ENCODE results near the gene SLC30A3. TPM values are rescaled to one million over a fixed set of nuclear protein-coding genes. Genes with fewer than 3 reads are reported as not detected.
"Not testable (repeated sequence)": the region's sequence is repeated elsewhere in the genome, so short reads cannot be mapped to it uniquely, and the experiment has no call there.

SLC30A3 gene
- not detected in 2 replicates for total RNA-seq (2014; rRNA removed; shearing (Covaris generic))

GRCh38 chr2:27262379-27263286 is at the start of gene SLC30A3:
Gene SLC30A3 (minus strand): TSS chr2:27263047. CDS start chr2:27262906, 141 bp downstream.
- DNase-seq (ENCODE audit: low read depth), result peak; percentile 45

GRCh38 chr2:27312152-27312551 is 49.3 kb upstream of the SLC30A3 start:
- no peak for DNase-seq (ENCODE audit: low read depth)

- no peak for DNase-seq (ENCODE audit: low read depth)
Observed at GRCh38 chr2:27309651-27310050, 46.8 kb upstream of the SLC30A3 start.

DNA sequence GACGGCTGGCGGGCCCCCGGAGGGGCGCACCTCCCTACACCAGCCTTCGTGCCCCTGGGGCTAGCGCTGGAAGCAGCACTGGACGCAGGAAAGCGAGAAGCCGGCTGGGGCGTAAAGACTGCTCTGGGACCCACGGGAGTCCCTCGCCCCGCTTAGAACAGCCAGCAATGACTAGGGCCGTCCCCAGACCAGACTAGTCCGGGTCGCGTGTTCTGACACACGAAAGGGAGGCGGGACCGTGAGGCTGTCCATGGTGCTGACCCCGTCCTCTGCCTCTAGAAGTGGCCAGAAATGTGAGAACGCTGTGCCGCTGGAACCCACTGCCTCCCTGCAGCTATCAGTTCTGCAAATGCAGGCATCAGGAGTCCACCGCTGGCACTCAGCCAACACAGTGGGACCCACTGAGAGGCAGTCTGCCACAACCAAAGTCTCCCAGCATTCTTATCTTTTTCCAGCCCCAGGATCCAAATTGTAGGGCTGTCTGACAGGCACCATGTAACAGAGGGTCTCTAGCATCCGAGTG is 45.6 kb upstream of the SLC30A3 start, which contains the start of gene UCN:
TSS of gene UCN (minus strand) at position 87 of the 523 bp plus-strand sequence. CDS start 550 bp downstream, outside the sequence.
- DNase-seq (ENCODE audit: low read depth), result no peak

DNA sequence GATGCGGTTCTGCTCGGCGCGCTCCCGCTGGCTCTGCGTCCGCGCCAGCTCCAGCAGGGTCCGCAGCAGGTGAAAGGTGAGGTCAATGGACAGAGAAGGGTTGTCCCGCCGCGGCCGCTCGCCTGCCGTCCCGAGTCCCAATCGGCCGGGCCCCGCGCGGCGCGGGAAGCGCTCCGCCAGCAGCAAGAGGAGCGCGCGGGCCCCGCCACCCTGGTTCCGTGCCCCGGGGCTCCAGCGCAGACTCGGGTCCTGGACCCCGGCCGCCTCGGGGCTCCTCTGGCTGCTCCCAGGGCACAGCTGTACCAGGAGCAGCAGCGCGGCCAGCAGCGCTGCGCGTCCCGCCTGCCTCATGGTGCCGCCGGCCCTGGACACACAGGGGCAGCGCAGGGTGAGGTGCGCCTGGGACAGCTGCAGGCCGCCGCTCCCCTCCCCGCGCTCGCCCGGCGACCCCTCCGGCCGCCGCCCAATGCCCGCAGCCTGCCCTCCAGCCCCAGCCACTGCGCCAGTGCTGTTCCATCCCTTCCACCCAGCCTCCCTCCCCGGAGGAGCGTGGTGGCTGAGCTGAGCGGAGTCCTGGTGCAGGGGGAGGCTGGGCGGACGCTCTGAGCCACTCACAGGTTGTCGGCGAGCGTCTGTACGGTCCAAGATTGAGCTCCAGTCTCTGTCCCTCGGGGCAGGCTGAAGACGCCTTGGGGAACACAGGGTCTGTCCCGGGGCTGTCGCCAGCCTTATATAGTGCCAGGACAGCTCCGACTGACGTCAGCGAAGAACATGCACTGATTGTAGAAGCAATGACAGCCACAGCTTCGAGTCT is 44.9 kb upstream of the SLC30A3 start:
- no peak for DNase-seq (ENCODE audit: low read depth)

- DNase-seq (ENCODE audit: low read depth), result no peak
Observed at GRCh38 chr2:27307287-27307544, 44.4 kb upstream of the SLC30A3 start.

DNA sequence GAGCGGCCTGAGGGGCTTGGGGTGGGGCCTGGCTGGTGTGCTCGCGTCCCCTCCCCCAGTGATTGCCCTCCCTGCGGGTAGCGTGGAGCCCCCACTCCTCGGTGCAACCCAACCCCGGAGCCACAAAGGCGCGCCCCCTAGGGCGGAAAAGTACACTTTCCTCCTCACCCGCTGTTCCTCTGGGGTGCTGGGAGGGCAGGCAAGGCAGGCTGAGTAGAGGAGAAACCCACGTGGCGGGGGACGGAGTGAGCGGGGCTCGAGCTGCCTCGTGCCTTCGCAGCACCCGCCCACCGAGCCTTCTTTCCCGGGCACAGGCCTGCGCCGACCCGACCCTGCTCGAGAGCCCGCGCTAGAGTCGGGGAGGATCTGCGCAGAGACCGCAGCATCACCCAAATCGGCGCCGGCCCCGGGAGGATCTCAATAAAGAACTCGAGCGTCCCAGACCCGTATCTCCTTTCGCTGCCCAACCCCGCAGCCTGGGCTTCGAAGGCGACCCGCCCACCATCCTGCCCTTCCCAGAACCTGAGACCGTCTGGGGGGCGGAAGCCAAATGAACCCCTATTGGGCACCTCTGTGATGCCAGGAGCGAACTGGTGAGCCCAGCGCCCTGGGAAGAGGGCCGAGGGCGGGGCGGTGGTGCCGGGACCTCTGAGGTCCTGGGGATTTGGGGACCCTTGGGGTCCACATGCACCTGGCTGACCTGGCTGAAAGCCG is 43.9 kb upstream of the SLC30A3 start:
- DNase-seq (ENCODE audit: low read depth), result no peak

DNA sequence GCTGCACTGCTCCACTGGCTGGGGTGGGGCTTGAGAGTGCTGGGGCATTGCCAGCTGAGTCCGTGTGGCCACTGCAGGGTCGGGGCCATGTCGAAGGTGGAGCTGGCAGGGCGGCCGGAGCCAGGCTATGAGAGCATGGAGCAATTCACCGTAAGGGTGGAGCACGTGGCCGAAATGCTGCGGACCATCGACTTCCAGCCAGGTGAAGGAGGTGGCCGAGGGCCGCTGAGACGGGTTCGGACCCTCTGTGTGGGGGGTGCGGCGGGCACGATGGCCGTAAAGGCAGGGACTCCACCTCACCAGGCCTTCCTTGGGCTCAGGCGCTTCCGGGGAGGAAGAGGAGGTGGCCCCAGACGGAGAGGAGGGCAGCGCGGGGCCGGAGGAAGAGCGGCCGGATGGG is 43.3 kb upstream of the SLC30A3 start:
- no peak for DNase-seq (ENCODE audit: low read depth)

GRCh38 chr2:27305516-27305915 is 42.7 kb upstream of the SLC30A3 start:
- no peak for DNase-seq (ENCODE audit: low read depth)

GRCh38 chr2:27304488-27305240 is 41.8 kb upstream of the SLC30A3 start:
- DNase-seq (ENCODE audit: low read depth), result no peak

- DNase-seq (ENCODE audit: low read depth), result peak; percentile 77
Observed at GRCh38 chr2:27303093-27304025, 40.5 kb upstream of the SLC30A3 start.

DNA sequence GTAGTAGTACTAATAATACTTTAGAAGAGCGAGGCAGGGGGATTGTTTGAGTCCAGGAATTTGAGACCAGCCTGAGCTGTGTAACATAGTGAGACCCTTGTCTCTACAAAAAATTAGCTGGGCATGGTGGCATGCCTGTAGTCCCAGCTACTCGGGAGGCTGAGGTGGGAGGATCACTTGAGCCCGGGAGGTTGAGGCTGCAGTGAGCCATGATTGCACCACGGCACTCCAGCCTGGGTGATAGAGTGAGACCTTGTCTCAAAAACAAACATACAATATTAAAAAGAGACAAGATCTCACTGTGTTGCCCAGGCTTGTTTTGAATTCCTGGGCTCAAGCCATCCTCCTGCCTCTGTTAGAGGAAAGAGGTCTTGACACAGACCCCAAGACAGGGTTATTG is 37.8 kb upstream of the SLC30A3 start:
- not testable (repeated sequence) for DNase-seq (ENCODE audit: low read depth)

GRCh38 chr2:27298391-27299080 is 35.7 kb upstream of the SLC30A3 start:
- DNase-seq (ENCODE audit: low read depth), result no peak

GRCh38 chr2:27297195-27297594 is 34.3 kb upstream of the SLC30A3 start:
- no peak for DNase-seq (ENCODE audit: low read depth)

GRCh38 chr2:27296481-27296880 is 33.6 kb upstream of the SLC30A3 start:
- peak; percentile 30 for DNase-seq (ENCODE audit: low read depth)

GRCh38 chr2:27294928-27295327 is 32.1 kb upstream of the SLC30A3 start:
- no peak for DNase-seq (ENCODE audit: low read depth)

- no peak for DNase-seq (ENCODE audit: low read depth)
Observed at GRCh38 chr2:27291865-27292264, 29.0 kb upstream of the SLC30A3 start.

GRCh38 chr2:27290549-27290948 is 27.7 kb upstream of the SLC30A3 start:
- DNase-seq (ENCODE audit: low read depth), result no peak

DNA sequence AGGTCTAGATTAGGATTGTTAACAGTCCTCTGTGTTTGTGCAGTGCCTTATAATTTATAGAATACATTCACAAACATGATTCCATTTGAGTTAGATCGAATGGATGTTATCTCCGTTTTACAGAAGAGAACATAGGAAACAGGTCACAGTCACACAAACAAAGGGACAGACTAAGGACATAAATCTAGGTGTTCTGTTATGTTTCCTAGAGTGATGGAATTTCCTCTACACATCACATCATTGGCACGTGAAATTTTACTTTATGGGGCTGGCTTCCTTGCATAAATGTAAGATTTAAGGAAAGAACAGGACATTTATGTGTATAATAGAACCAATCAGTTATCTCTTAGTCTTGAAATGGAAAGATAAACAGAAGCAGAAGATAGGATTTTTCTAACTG is 25.8 kb upstream of the SLC30A3 start:
- DNase-seq (ENCODE audit: low read depth), result no peak
